ENCODE data around the gene SLCO4A1. TPM values are rescaled to one million over a fixed set of nuclear protein-coding genes. Genes with fewer than 3 reads are reported as not detected.

SLCO4A1 gene
- total and polyA plus RNA-seq, 4 donors: 4.7 to 152 (median 42.5) TPM

DNA sequence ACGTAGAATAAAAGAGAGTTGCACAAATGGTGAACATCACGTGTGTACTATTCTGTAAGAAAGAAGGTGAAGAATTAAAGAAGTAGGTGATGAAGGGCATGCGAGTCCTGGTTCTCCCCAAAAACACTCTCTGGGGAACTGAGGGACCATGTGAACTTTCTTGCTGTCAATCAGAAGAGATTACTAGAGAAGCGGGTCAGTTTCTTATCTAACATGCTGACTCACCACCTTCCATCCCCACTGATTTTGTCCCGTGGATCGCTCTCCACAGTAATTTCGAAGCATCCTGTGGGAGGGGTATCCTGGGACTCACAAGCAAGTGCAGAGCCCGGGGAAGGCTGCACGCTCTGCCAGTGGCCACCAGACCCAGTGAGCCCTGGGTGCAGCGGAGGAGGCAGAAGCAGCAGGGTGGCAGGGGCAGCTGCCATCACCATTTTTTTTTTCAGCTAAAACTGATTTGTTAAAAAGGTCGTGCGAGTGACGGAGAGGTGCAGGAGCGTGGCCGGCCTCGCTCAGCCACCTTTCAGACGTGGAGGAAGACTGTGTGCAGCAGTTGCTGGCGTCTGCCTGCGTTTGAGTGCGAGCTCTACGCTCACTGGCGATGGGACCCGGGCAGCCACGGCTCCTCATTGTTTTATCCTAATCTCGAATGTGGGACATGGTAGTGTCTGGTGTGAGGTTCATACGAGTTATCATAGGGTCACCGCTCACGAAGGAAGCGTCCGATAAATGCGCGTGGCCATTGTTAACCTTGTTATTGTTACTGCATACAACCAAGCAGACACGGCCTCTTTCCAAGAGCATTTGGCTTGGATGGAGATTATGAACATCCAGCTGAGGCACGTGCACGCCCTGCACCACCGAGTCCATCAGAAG lies 28.0 kb upstream of the SLCO4A1 start:
- TF ChIP-seq CTCF (IDR thresholded peaks at IDR 0.05; ENCODE audit: control extremely low read depth, extremely low read depth): no peak
- H3K4me3 ChIP-seq: no peak overlapping the region
- no peak overlapping the region for H3K9ac ChIP-seq (ENCODE audit: insufficient read depth in 1 of 2, low read length in 2 of 2)
- ATAC-seq (ENCODE audit: insufficient read depth, low FRiP score) (no peak), DNase-seq (no peak)
- 79 to 87% methylated on average over 36 of the region's 36 CpGs for WGBS, 2 donors
- no peaks in the 10 kb centered on the region for H3K36me3 ChIP-seq (ENCODE audit: control insufficient read depth in 4 of 4, insufficient read depth in 4 of 4, low read length in 4 of 4)
- H3K27me3 ChIP-seq (ENCODE audit: control insufficient read depth in 3 of 3, insufficient read depth in 3 of 3, low read length in 2 of 3): peaks cover 0 to 9% (median 0%) of the 10 kb centered on the region in 3 donors
- peaks cover 0 to 14% (median 4%) of the 10 kb centered on the region in 5 donors for H3K4me1 ChIP-seq (ENCODE audit: control insufficient read depth in 5 of 5, insufficient read depth in 5 of 5, low read length in 5 of 5)
- H3K27ac ChIP-seq (ENCODE audit: low read depth in 1 of 2, low read length in 1 of 2): no peak overlapping the region
- no peaks in the 10 kb centered on the region for H3K9me3 ChIP-seq (ENCODE audit: control insufficient read depth in 4 of 4, insufficient read depth in 3 of 4, low read length in 3 of 4)

- H3K9ac ChIP-seq (ENCODE audit: insufficient read depth in 1 of 2, low read length in 2 of 2): no peak overlapping the region
- DNase-seq: no peak
Measured at GRCh38 chr20:62614961-62615680, 27.2 kb upstream of the SLCO4A1 start.

GRCh38 chr20:62615750-62616251 lies 26.5 kb upstream of the SLCO4A1 start:
- TF ChIP-seq CTCF (IDR thresholded peaks at IDR 0.05; ENCODE audit: control extremely low read depth, extremely low read depth): no peak
- 93% methylated on average over 12 of the region's 12 CpGs for WGBS, 2 donors
- no peak overlapping the region for H3K27ac ChIP-seq (ENCODE audit: low read depth in 1 of 2, low read length in 1 of 2)

More at GRCh38 chr20:62614961-62615680, 27.2 kb upstream of the SLCO4A1 start:
- H3K4me3 ChIP-seq: no peak overlapping the region
- H3K4me1 ChIP-seq (ENCODE audit: control insufficient read depth in 5 of 5, insufficient read depth in 5 of 5, low read length in 5 of 5): peaks cover 0 to 14% (median 4%) of the 10 kb centered on the region in 5 donors
- no peak overlapping the region for H3K27ac ChIP-seq (ENCODE audit: low read depth in 1 of 2, low read length in 1 of 2)
- no peaks in the 10 kb centered on the region for H3K9me3 ChIP-seq (ENCODE audit: control insufficient read depth in 4 of 4, insufficient read depth in 3 of 4, low read length in 3 of 4)
- no peak for ATAC-seq (ENCODE audit: insufficient read depth, low FRiP score)
- no peak for TF ChIP-seq CTCF (IDR thresholded peaks at IDR 0.05; ENCODE audit: control extremely low read depth, extremely low read depth)
- H3K36me3 ChIP-seq (ENCODE audit: control insufficient read depth in 4 of 4, insufficient read depth in 4 of 4, low read length in 4 of 4): no peaks in the 10 kb centered on the region
- H3K27me3 ChIP-seq (ENCODE audit: control insufficient read depth in 3 of 3, insufficient read depth in 3 of 3, low read length in 2 of 3): peaks cover 0 to 9% (median 0%) of the 10 kb centered on the region in 3 donors
- 93 to 94% methylated on average over 34 of the region's 34 CpGs for WGBS, 2 donors

More at GRCh38 chr20:62615750-62616251, 26.5 kb upstream of the SLCO4A1 start:
- Histone ChIP-seq H3K9ac (ENCODE audit: insufficient read depth in 1 of 2, low read length in 2 of 2) (no peak overlapping the region), H3K4me3 (no peak overlapping the region), H3K27me3 (ENCODE audit: control insufficient read depth in 3 of 3, insufficient read depth in 3 of 3, low read length in 2 of 3) (peaks cover 0 to 6% (median 0%) of the 10 kb centered on the region in 3 donors), H3K9me3 (ENCODE audit: control insufficient read depth in 4 of 4, insufficient read depth in 3 of 4, low read length in 3 of 4) (no peaks in the 10 kb centered on the region), H3K4me1 (ENCODE audit: control insufficient read depth in 5 of 5, insufficient read depth in 5 of 5, low read length in 5 of 5) (peaks cover 0 to 14% (median 4%) of the 10 kb centered on the region in 5 donors), H3K36me3 (ENCODE audit: control insufficient read depth in 4 of 4, insufficient read depth in 4 of 4, low read length in 4 of 4) (no peaks in the 10 kb centered on the region)
- ATAC-seq (ENCODE audit: insufficient read depth, low FRiP score): no peak
- no peak for DNase-seq
